Right ventricle myocardium superior (tissue), 1 donor: ENCODE data around the gene PRR23E. TPM values are rescaled to one million over a fixed set of nuclear protein-coding genes. Genes with fewer than 3 reads are reported as not detected.

Experiments
- total RNA-seq: library from RNA; stranded (reverse); fragmentation: NEBNext Ultra II Directional; extraction: Animal tissue kit (Norgen Biotek cat#: 25700); gene quantifications from one replicate; pipeline ENCODE4 v1.2.1, GENCODE V29; 2021
- donor health status: DM: no; HTN: yes; CAD: no; lungs with severe emphysema.

Gene PRR23E
- total RNA-seq, 1 donor from 2014 or later, result not detected

Other genes with a start within 250 kb of the PRR23E start
- 23.2 TPM for gene PLXNA1, start 210.0 kb upstream of the PRR23E start, total RNA-seq
- gene PRR20G, start 94.9 kb downstream of the PRR23E start, total RNA-seq, result not detected